LNCaP clone FGC (cell line): ENCODE results near the gene IL17C.

Experiments
- DNase-seq: peaks from one replicate; pipeline ENCODE4 v3.0.0-alpha.2; 2011; ENCODE audit warnings: low read depth
- H3K4me3 ChIP-seq: 2 replicates; pipeline ENCODE4 v1.5.1; 2011; ENCODE audit warnings: mild to moderate bottlenecking, low read depth, low read length, control low read depth
- TF ChIP-seq, protein P1 (sequence below): IDR thresholded peaks from 2 replicates; pipeline ENCODE4 v1.5.1; 2012; ENCODE audit warnings: mild to moderate bottlenecking; ENCODE audit not compliant: control insufficient read depth, insufficient read depth; ENCODE audit errors: extremely low read depth

The IL17C gene

GRCh38 chr16:88687254-88687576 is 48.8 kb downstream of the IL17C start:
- H3K4me3 ChIP-seq, result no peak overlapping the region
- no peak for DNase-seq
- TF ChIP-seq, protein P1, sequence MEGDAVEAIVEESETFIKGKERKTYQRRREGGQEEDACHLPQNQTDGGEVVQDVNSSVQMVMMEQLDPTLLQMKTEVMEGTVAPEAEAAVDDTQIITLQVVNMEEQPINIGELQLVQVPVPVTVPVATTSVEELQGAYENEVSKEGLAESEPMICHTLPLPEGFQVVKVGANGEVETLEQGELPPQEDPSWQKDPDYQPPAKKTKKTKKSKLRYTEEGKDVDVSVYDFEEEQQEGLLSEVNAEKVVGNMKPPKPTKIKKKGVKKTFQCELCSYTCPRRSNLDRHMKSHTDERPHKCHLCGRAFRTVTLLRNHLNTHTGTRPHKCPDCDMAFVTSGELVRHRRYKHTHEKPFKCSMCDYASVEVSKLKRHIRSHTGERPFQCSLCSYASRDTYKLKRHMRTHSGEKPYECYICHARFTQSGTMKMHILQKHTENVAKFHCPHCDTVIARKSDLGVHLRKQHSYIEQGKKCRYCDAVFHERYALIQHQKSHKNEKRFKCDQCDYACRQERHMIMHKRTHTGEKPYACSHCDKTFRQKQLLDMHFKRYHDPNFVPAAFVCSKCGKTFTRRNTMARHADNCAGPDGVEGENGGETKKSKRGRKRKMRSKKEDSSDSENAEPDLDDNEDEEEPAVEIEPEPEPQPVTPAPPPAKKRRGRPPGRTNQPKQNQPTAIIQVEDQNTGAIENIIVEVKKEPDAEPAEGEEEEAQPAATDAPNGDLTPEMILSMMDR, result no peak

DNA sequence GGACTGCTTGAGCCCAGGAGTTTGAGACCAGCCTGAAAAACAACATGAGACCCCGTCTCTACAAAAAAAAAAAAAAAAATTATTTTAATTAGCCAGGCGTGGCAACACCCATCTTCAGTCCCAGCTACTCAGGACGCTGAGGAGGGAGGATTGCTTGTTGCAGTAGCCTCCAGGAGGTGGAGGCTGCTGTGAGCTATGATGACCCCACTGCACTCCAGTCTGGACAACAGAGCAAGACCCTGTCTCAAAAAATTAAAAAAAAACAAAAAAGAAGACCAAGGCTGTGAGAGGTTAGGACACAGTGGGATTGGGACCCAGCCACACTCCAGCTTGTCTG is 49.3 kb downstream of the IL17C start:
- H3K4me3 ChIP-seq, result no peak overlapping the region
- DNase-seq, result no peak
- TF ChIP-seq, protein P1, result no peak

DNA sequence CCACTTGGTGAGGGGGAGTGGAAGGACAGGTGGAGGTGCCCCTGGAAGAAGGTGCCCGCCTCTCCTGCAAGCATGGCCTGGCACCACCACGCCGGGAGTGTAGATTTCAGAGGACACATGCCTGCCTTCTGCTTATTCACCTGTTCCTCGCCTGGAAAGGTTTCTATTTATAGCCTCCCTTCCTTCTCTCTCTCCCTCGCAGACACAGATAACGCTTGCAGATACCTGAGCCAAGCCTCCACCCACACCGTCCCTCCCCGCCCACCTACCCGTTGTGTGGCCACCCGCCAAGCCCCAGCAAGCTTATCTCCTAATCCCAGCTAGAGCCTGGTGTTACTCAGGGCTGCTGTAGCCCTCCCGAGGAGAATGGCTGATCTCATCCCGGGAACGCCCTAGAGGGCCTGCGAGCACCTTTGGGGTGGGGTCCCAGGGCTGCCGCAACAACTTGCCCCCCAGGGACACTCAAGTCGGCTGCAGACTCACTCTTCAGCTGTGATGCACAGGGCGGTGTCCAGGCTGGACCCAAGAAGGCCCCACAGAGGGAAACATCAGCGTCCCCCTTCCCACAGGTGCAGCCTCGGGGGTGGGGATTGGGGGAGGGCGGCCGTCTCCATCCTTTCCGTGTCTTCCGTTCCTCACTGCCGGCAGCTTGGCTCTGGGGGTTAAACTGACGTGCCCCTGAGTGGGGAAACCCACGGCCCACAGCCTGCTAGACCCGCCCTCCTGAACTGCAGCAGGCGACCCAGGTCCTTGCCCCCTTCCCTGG is 49.8 kb downstream of the IL17C start:
- no peak overlapping the region for H3K4me3 ChIP-seq
- TF ChIP-seq, protein P1, result no peak
- peak; percentile 58 for DNase-seq
